Osteoblast (primary cell): Measurements from ENCODE around the gene DYNC1H1. TPM values are rescaled to one million over a fixed set of nuclear protein-coding genes. Genes with fewer than 3 reads are reported as not detected.

ENCODE experiments used
- DNase-seq: peaks from one replicate; pipeline ENCODE4 v3.0.0; 2011; ENCODE audit warnings: low spot score, mixed read lengths; ENCODE audit not compliant: insufficient read length; ENCODE audit errors: missing footprints
- H2AFZ ChIP-seq: 2 replicates; pipeline ENCODE4 v1.6.0; 2011; ENCODE audit warnings: mild to moderate bottlenecking, low read length
- H3K27ac ChIP-seq: 2 replicates; pipeline ENCODE4 v1.5.1; 2011; ENCODE audit warnings: mild to moderate bottlenecking, low read depth, low read length, moderate library complexity
- H3K27me3 ChIP-seq: 2 replicates; pipeline ENCODE4 v1.6.0; 2012; ENCODE audit warnings: mild to moderate bottlenecking, control low read depth, inconsistent platforms, low read length, moderate library complexity; ENCODE audit not compliant: insufficient read depth
- H3K36me3 ChIP-seq: 2 replicates; pipeline ENCODE4 v1.5.1; 2011; ENCODE audit warnings: mild to moderate bottlenecking, low read length, control low read depth, moderate library complexity; ENCODE audit not compliant: insufficient read depth
- H3K4me1 ChIP-seq: 2 replicates; pipeline ENCODE4 v1.5.1; 2011; ENCODE audit warnings: mild to moderate bottlenecking, low read length, control low read depth, moderate library complexity; ENCODE audit not compliant: insufficient read depth
- H3K4me2 ChIP-seq: 2 replicates; pipeline ENCODE4 v1.6.0; 2011; ENCODE audit warnings: mild to moderate bottlenecking, low read length; ENCODE audit not compliant: insufficient read depth
- H3K4me3 ChIP-seq: fragments of 200-600 bp; sonication (generic); 3 replicates; pipeline ENCODE4 v1.5.1; 2012; ENCODE audit warnings: mild to moderate bottlenecking, low read length, inconsistent platforms; ENCODE audit not compliant: insufficient read depth
- H3K79me2 ChIP-seq: 2 replicates; pipeline ENCODE4 v1.6.0; 2012; ENCODE audit warnings: mild to moderate bottlenecking, low read length, control low read depth, inconsistent platforms; ENCODE audit not compliant: insufficient read depth
- H3K9me3 ChIP-seq: 2 replicates; pipeline ENCODE4 v1.5.1; 2011; ENCODE audit warnings: low read depth, low read length, control low read depth
- H4K20me1 ChIP-seq: 2 replicates; pipeline ENCODE4 v1.6.0; 2012; ENCODE audit warnings: mild to moderate bottlenecking, low read length, control low read depth; ENCODE audit not compliant: insufficient read depth
- CTCF ChIP-seq: IDR thresholded peaks from 2 replicates; pipeline ENCODE4 v1.5.1; 2011; ENCODE audit warnings: mild to moderate bottlenecking, low read depth, low read length, moderate library complexity; ENCODE audit errors: extremely low read depth
- total RNA-seq: library from RNA; depleted of rRNA; stranded (reverse); fragments of >200 nt; gene quantifications from 2 replicates; pipeline ENCODE4 v1.2.3, GENCODE V29; 2012

DYNC1H1 gene
- total RNA-seq, 1 donor: 340 TPM

GRCh38 chr14:101972126-101972866 is 7.9 kb downstream of the DYNC1H1 start:
- DNase-seq: peak; percentile 94
- peaks cover 89% of the 10 kb centered on the region for H3K79me2 ChIP-seq
- no peak for TF ChIP-seq CTCF
- H3K27me3 ChIP-seq: no peaks in the 10 kb centered on the region
- peaks cover 13% of the 10 kb centered on the region for H4K20me1 ChIP-seq
- H3K9me3 ChIP-seq: no peaks in the 10 kb centered on the region
- peaks cover 38% of the 10 kb centered on the region for H3K4me1 ChIP-seq
- peak overlapping the region; percentile 94 for H3K27ac ChIP-seq
- H3K36me3 ChIP-seq: peaks cover 42% of the 10 kb centered on the region
- H2AFZ ChIP-seq: no peak overlapping the region
- H3K4me2 ChIP-seq: peak overlapping the region; percentile 66
- H3K4me3 ChIP-seq: peak overlapping the region; percentile 44

- DNase-seq: no peak
- Histone ChIP-seq H3K27ac (peak overlapping the region; percentile 94), H3K4me3 (no peak overlapping the region), H3K9me3 (no peaks in the 10 kb centered on the region), H3K4me2 (peak overlapping the region; percentile 66), H4K20me1 (peaks cover 5% of the 10 kb centered on the region), H3K36me3 (peaks cover 42% of the 10 kb centered on the region), H3K79me2 (peaks cover 89% of the 10 kb centered on the region), H3K27me3 (no peaks in the 10 kb centered on the region), H3K4me1 (peaks cover 31% of the 10 kb centered on the region), H2AFZ (no peak overlapping the region)
- TF ChIP-seq CTCF: no peak
Measured at GRCh38 chr14:101973356-101973755, 9.0 kb downstream of the DYNC1H1 start.

- H2AFZ ChIP-seq: no peak overlapping the region
- peaks cover 44% of the 10 kb centered on the region for H3K36me3 ChIP-seq
- no peak overlapping the region for H3K4me3 ChIP-seq
- no peaks in the 10 kb centered on the region for H3K27me3 ChIP-seq
- peaks cover 5% of the 10 kb centered on the region for H4K20me1 ChIP-seq
- H3K4me1 ChIP-seq: peaks cover 47% of the 10 kb centered on the region
- peaks cover 87% of the 10 kb centered on the region for H3K79me2 ChIP-seq
- DNase-seq: no peak
- no peak for TF ChIP-seq CTCF
- H3K9me3 ChIP-seq: no peaks in the 10 kb centered on the region
- H3K4me2 ChIP-seq: no peak overlapping the region
- H3K27ac ChIP-seq: peak overlapping the region; percentile 2
Measured at GRCh38 chr14:101975231-101975630, 10.9 kb downstream of the DYNC1H1 start.

GRCh38 chr14:101977311-101978071 is 13.1 kb downstream of the DYNC1H1 start:
- H2AFZ ChIP-seq: no peak overlapping the region
- H3K4me1 ChIP-seq: peaks cover 43% of the 10 kb centered on the region
- H3K4me3 ChIP-seq: no peak overlapping the region
- H3K27me3 ChIP-seq: no peaks in the 10 kb centered on the region
- peaks cover 78% of the 10 kb centered on the region for H3K79me2 ChIP-seq
- no peak for DNase-seq
- H3K36me3 ChIP-seq: peaks cover 61% of the 10 kb centered on the region
- H3K9me3 ChIP-seq: no peaks in the 10 kb centered on the region
- H3K27ac ChIP-seq: no peak overlapping the region
- H4K20me1 ChIP-seq: peaks cover 5% of the 10 kb centered on the region
- no peak for TF ChIP-seq CTCF
- H3K4me2 ChIP-seq: no peak overlapping the region
